SU-DHL-6 (cell line): ENCODE results near the gene SH3RF3.

ENCODE experiments used
- H2AFZ ChIP-seq: fragments of 200-600 bp; sonication (generic); 2 replicates; pipeline ENCODE4 v1.6.1; 2014; ENCODE audit warnings: low read depth, mild to moderate bottlenecking, moderate library complexity, mixed read lengths, antibody characterized with exemption, low read length; ENCODE audit not compliant: severe bottlenecking
- H3F3A ChIP-seq: fragments of 200-600 bp; shearing (Covaris generic); 2 replicates; pipeline ENCODE4 v1.6.0; 2016; ENCODE audit warnings: antibody characterized with exemption, mild to moderate bottlenecking; ENCODE audit not compliant: insufficient read depth
- H3K27ac ChIP-seq: fragments of 200-600 bp; sonication (generic); 2 replicates; pipeline ENCODE4 v1.5.1; 2016; ENCODE audit warnings: low read depth, mild to moderate bottlenecking, low read length, moderate library complexity, mixed read lengths
- H3K27me3 ChIP-seq: fragments of 200-600 bp; sonication (generic), shearing (Covaris generic); 2 replicates; pipeline ENCODE4 v1.6.0; 2014; ENCODE audit warnings: mild to moderate bottlenecking, low read length
- H3K36me3 ChIP-seq: fragments of 200-600 bp; sonication (generic); 2 replicates; pipeline ENCODE4 v1.6.1; 2014; ENCODE audit warnings: mild to moderate bottlenecking, low read length, mixed read lengths
- H3K4me2 ChIP-seq: fragments of 300-600, 200-600 bp; shearing (Covaris generic), sonication (generic); 2 replicates; pipeline ENCODE4 v1.6.0; 2014; ENCODE audit warnings: low read length, low read depth, mild to moderate bottlenecking; ENCODE audit not compliant: poor library complexity, severe bottlenecking
- H3K4me3 ChIP-seq: fragments of 200-600 bp; sonication (generic); 2 replicates; pipeline ENCODE4 v1.5.1; 2014; ENCODE audit warnings: antibody characterized with exemption, low read length, mild to moderate bottlenecking, mixed read lengths; ENCODE audit not compliant: insufficient read depth, poor library complexity, severe bottlenecking
- H3K79me2 ChIP-seq: fragments of 200-600 bp; sonication (generic); 2 replicates; pipeline ENCODE4 v1.6.1; 2014; ENCODE audit warnings: mild to moderate bottlenecking, low read length, moderate library complexity; ENCODE audit not compliant: insufficient read depth
- H3K9ac ChIP-seq: fragments of 200-600 bp; sonication (generic); 2 replicates; pipeline ENCODE4 v1.7.0; 2014; ENCODE audit warnings: mild to moderate bottlenecking, low read length
- H3K9me2 ChIP-seq: fragments of 200-600 bp; sonication (generic); replicated peaks from 2 replicates; pipeline ENCODE4 v1.6.1; 2014; ENCODE audit warnings: low read length; ENCODE audit not compliant: insufficient read depth
- H3K9me3 ChIP-seq: fragments of 200-600 bp; sonication (generic); 2 replicates; pipeline ENCODE4 v1.6.1; 2014; ENCODE audit warnings: low read length, mixed read lengths; ENCODE audit not compliant: insufficient read depth
- H4K20me1 ChIP-seq: fragments of 200-600 bp; sonication (generic); 2 replicates; pipeline ENCODE4 v1.6.1; 2014; ENCODE audit warnings: low read depth, mild to moderate bottlenecking, antibody characterized with exemption, low read length, moderate library complexity, mixed read lengths
- EZH2phosphoT487 ChIP-seq: fragments of 200-600 bp; sonication (generic), shearing (Covaris generic); conservative IDR thresholded peaks from 2 replicates; pipeline ENCODE4 v1.6.1; 2018; ENCODE audit warnings: mild to moderate bottlenecking, antibody characterized with exemption, low read length, moderate library complexity, mixed read lengths
- TF ChIP-seq, protein P1 (sequence below): fragments of 200-600 bp; sonication (generic); IDR thresholded peaks from one replicate; pipeline ENCODE4 v1.5.1; 2017; ENCODE audit warnings: antibody characterized with exemption, mild to moderate bottlenecking, low read length, moderate library complexity; ENCODE audit not compliant: insufficient read depth, poor library complexity, severe bottlenecking

Gene SH3RF3

GRCh38 chr2:109339519-109339966, 210.5 kb downstream of the SH3RF3 start:
- Histone ChIP-seq H3K27ac (no peak overlapping the region), H4K20me1 (no peaks in the 10 kb centered on the region), H3K4me2 (no peak overlapping the region), H3K4me3 (no peak overlapping the region), H3K27me3 (no peaks in the 10 kb centered on the region), H3K79me2 (no peaks in the 10 kb centered on the region), H3F3A (no peaks in the 10 kb centered on the region), H3K36me3 (no peaks in the 10 kb centered on the region), H3K9ac (no peak overlapping the region), H3K9me2 (no peaks in the 10 kb centered on the region), H2AFZ (no peak overlapping the region), H3K9me3 (no peaks in the 10 kb centered on the region)
- TF ChIP-seq, protein P1, sequence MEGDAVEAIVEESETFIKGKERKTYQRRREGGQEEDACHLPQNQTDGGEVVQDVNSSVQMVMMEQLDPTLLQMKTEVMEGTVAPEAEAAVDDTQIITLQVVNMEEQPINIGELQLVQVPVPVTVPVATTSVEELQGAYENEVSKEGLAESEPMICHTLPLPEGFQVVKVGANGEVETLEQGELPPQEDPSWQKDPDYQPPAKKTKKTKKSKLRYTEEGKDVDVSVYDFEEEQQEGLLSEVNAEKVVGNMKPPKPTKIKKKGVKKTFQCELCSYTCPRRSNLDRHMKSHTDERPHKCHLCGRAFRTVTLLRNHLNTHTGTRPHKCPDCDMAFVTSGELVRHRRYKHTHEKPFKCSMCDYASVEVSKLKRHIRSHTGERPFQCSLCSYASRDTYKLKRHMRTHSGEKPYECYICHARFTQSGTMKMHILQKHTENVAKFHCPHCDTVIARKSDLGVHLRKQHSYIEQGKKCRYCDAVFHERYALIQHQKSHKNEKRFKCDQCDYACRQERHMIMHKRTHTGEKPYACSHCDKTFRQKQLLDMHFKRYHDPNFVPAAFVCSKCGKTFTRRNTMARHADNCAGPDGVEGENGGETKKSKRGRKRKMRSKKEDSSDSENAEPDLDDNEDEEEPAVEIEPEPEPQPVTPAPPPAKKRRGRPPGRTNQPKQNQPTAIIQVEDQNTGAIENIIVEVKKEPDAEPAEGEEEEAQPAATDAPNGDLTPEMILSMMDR, result no peak
- TF ChIP-seq EZH2phosphoT487, result no peak

GRCh38 chr2:109340381-109340780, 211.4 kb downstream of the SH3RF3 start:
- no peaks in the 10 kb centered on the region for H3K9me2 ChIP-seq
- no peak overlapping the region for H3K9ac ChIP-seq
- H4K20me1 ChIP-seq, result no peaks in the 10 kb centered on the region
- H3K9me3 ChIP-seq, result no peaks in the 10 kb centered on the region
- H3K36me3 ChIP-seq, result no peaks in the 10 kb centered on the region
- no peaks in the 10 kb centered on the region for H3K27me3 ChIP-seq
- H3K79me2 ChIP-seq, result no peaks in the 10 kb centered on the region
- no peak overlapping the region for H3K4me3 ChIP-seq
- H2AFZ ChIP-seq, result no peak overlapping the region
- TF ChIP-seq, protein P1, result no peak
- no peak for TF ChIP-seq EZH2phosphoT487
- H3F3A ChIP-seq, result no peaks in the 10 kb centered on the region
- no peak overlapping the region for H3K27ac ChIP-seq
- H3K4me2 ChIP-seq, result no peak overlapping the region

DNA sequence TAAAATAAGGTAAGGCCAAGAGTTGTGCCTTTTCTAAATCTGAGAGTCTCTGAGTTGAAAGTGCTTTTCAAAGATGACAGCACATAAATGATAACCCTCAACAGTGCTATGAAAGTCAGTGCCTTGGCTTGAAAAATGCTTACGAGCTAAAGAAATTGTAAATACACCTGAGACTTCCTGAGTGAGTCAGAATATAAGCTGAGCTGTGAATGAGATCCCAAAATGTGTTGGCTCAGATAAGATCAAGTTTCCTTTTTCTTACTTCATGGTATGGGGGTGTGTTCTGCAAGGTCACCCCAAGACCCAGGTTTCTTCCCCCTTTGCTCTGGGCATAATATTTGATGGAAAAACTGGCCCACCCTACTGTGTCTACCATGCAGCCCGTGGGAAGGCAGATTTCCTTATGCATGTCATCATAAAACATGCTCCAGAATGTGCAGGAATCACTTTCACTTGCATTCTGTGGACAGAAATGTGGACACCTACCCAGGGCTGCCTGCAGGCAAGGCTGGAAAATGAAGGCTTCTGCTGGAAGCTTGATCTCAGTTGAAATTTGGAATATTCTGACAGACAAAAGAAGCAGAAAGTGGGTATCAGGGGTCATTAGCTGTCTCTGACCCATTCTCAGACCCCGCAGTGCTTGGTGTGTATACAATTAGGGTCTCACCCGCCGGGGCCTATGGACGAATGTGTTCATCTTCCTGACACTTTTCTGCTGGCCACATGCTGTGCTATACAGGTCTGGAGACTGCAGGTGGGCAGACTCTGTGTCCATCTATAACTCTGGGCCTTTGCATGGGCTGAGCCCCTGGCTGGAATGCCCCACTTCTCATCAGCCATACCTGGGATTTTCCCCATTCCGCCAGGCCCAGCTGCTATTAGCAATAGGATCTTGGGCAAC, 212.6 kb downstream of the SH3RF3 start:
- no peak overlapping the region for H3K9ac ChIP-seq
- no peak overlapping the region for H3K27ac ChIP-seq
- H3K9me3 ChIP-seq, result no peaks in the 10 kb centered on the region
- no peak overlapping the region for H3K4me2 ChIP-seq
- H3K9me2 ChIP-seq, result no peaks in the 10 kb centered on the region
- H3K36me3 ChIP-seq, result no peaks in the 10 kb centered on the region
- no peaks in the 10 kb centered on the region for H3K79me2 ChIP-seq
- TF ChIP-seq, protein P1, result no peak
- TF ChIP-seq EZH2phosphoT487, result no peak
- no peak overlapping the region for H2AFZ ChIP-seq
- no peaks in the 10 kb centered on the region for H3F3A ChIP-seq
- no peaks in the 10 kb centered on the region for H4K20me1 ChIP-seq
- no peaks in the 10 kb centered on the region for H3K27me3 ChIP-seq
- H3K4me3 ChIP-seq, result no peak overlapping the region
